PC-9 (cell line): ENCODE data around the gene SEMA6A.

Source experiments
- EZH2 ChIP-seq: fragments of 200-600 bp; sonication (generic); IDR thresholded peaks from 2 replicates; pipeline ENCODE4 v1.8.0; 2017; ENCODE audit warnings: antibody characterized with exemption, low read depth
- TF ChIP-seq, protein P1 (sequence below): fragments of 200-600 bp; sonication (generic); conservative IDR thresholded peaks from 2 replicates; pipeline ENCODE4 v1.6.1; 2017; ENCODE audit warnings: mixed run types, antibody characterized with exemption, mild to moderate bottlenecking, moderate library complexity

DNA sequence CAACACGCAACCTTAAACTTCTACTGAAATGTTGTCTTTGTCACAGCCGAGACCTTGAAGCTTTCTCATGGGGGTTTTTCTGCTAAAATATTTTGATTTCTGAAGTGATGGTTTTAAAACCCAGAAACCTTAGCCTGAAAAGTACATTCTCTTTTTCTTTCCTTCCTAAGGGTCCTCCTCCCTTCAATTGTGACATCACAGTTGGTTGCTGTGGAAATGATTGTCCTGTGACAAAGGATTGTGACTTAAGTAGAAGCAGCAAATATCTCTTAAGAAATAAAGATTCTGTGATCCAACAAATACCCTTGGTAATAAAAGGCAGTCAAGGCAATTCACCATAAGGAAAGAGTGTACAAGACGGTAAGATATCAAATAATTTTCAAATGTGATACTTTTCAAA is 125.2 kb downstream of the SEMA6A start:
- TF ChIP-seq, protein P1, sequence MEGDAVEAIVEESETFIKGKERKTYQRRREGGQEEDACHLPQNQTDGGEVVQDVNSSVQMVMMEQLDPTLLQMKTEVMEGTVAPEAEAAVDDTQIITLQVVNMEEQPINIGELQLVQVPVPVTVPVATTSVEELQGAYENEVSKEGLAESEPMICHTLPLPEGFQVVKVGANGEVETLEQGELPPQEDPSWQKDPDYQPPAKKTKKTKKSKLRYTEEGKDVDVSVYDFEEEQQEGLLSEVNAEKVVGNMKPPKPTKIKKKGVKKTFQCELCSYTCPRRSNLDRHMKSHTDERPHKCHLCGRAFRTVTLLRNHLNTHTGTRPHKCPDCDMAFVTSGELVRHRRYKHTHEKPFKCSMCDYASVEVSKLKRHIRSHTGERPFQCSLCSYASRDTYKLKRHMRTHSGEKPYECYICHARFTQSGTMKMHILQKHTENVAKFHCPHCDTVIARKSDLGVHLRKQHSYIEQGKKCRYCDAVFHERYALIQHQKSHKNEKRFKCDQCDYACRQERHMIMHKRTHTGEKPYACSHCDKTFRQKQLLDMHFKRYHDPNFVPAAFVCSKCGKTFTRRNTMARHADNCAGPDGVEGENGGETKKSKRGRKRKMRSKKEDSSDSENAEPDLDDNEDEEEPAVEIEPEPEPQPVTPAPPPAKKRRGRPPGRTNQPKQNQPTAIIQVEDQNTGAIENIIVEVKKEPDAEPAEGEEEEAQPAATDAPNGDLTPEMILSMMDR: no peak
- no peak for TF ChIP-seq EZH2
